Measurements from ENCODE around the gene HOXA13.

Gene HOXA13

GRCh38 chr7:27235387-27236311, 35.8 kb upstream of the HOXA13 start:
- DNase-seq, result no peak

DNA sequence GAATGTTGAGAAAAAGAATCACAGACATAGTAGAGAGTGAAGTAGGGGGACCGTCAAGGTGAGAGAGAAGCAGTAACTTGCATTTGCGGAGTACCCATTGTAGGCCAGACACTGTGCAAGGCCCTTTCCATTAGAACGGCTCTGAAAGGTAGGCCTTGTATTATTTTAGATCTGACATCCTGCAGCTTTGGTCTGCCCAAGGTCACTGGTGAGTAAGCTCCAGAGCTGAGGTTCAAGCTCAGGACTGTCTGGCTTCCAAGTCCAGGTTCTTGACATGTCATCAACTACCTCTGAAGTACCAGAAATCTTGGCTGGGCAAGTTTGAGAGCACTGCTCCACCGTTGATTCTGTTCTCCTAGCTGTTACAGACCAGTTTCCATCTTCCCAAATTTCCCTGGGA, 29.6 kb upstream of the HOXA13 start:
- DNase-seq, result no peak

DNA sequence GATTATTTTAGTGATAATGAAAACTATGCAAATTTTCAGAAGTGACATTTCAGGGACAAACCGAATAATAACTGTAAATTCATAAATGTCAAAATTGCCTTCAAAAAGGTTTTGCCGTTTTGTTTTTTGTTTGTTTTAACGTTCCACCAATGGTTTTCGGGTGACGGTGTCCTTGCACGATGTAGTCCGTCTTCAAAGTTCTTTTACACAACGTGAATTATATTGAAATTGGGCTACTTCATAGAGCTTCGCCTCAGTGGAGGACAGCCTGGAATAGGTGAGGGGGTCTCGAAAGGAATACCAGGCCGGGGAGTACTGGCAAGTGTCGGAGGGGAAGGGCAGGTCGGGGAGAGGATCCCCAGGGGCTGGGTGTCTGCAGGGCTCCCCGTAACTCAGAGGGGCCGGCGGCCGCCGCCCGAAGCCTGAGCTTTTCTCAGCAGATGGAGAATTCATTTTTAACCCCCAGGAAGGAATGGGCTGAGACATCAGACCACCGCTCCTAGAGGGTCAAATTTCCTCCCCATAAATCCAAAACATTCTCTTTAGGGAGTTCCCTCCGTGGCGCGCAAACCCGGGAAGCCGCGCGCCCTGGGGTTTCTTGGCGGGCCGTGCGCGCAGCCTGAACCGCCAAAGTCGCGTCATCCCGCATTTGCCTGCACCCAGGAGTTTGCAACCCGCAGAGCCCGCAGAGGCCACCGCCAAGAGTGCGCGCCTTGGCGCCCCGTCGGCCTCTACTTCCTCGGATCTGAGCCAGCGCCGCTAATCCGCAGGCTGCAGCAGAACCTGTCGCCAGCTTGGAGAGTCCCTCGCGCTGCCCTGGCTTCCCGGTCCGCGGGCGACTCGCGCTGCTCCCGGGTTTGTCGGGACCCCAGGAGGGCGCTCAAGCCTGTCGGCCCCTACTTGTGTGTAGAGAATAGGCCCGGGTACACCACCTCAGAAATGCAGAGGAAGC, 25.4 kb upstream of the HOXA13 start:
- no peak for DNase-seq

DNA sequence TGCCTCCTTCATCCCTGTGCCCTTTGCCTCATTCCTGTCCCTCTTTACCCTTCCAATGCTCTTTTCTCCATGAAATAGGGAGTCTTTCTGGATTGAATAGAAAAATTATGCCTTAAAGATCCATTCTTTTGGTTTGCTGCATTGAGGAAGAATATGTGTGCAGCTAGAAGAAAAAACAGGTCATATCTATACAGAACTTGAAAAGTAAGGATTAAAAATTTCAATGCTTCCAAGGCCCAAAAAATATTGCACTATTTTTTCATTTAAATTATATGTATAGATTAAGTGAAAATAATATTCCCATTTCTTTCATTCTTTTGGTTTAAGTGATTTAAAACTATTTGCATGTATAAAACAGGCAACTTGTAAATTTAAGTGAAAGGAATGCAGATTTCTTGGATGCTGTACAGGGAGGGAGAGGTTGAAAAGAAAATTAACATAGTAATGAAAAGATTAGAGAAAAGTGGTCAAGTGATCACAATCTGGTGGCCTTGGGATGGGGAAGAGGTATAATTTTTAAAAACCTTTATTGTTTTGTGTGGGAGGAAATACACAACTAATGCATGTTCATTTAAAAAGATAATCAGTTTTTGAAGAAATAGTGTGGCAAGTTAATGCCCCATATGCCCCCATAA, 24.2 kb upstream of the HOXA13 start:
- DNase-seq, result no peak

DNA sequence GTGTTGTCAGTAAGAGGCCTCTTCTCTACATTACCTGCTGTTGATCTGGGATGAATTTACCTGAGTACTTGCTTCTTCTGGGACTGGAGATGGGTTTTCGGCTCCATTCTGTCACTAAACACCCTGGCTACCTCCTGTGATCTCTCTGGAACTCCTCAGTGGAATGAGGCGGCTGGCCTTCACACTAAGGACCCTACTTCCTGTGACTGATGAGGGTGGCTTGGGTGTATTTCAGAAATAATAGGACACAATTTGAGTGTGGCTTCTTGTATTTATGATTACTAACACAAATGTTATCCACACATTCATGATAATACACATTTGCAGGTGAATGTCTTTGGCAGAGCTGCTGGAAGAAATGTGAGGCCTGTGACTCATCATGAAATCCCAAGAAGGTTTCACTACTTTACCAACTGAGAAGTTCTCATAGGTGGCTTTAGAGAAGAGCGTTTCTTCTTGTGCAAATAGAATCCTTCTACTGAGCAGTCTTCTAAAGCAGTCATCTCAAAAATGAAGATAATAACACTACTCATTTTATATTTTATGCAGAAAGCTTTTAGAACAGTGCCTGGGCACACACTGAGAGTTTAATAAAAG, 21.4 kb upstream of the HOXA13 start:
- DNase-seq, result no peak

- no peak for DNase-seq
These were observed 20.6 kb upstream of the HOXA13 start for GRCh38 chr7:27220440-27220955.

DNA sequence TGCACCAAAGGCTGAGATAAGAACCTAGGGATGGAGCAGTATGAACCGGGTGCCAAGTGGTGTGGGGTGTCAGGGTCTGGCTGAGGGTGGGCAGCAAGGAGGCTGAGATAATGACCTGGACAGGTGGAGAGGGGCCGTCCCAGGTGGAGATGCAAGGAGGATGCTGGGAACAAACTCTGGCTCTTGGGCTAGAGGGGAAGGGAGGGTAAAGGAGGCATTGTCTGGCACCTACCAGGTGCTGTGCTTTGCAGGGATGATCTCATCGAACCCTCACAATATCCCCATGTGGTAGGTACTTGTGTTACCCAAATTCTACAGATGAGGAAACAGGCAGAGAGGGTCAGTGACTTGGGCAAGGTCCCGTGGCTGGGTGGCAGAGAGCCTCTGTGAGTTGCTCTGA, 19.9 kb upstream of the HOXA13 start:
- DNase-seq, result no peak

DNA sequence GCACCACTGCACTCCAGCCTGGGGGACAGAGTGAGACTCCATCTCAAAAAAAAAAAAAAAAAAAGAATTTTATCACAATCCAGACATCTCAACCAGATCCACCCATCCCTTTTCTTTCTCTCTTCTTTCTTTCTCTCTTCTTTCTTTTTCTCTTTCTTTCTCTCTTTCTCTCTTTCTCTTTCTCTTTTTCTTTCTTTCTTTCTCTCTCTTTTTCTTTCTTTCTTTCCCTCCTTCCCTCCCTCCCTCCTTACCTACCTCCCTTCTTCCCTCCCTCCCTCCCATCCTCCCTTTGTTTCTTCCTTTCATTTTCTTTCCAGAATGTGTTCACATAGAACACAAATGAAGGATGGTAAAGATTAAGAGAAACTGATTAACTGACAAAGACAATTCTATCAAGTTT, 18.1 kb upstream of the HOXA13 start:
- DNase-seq, result no peak

- DNase-seq, result no peak
These were observed 15.5 kb upstream of the HOXA13 start for GRCh38 chr7:27215356-27215755.

GRCh38 chr7:27214239-27214950, 14.5 kb upstream of the HOXA13 start:
- no peak for DNase-seq

DNA sequence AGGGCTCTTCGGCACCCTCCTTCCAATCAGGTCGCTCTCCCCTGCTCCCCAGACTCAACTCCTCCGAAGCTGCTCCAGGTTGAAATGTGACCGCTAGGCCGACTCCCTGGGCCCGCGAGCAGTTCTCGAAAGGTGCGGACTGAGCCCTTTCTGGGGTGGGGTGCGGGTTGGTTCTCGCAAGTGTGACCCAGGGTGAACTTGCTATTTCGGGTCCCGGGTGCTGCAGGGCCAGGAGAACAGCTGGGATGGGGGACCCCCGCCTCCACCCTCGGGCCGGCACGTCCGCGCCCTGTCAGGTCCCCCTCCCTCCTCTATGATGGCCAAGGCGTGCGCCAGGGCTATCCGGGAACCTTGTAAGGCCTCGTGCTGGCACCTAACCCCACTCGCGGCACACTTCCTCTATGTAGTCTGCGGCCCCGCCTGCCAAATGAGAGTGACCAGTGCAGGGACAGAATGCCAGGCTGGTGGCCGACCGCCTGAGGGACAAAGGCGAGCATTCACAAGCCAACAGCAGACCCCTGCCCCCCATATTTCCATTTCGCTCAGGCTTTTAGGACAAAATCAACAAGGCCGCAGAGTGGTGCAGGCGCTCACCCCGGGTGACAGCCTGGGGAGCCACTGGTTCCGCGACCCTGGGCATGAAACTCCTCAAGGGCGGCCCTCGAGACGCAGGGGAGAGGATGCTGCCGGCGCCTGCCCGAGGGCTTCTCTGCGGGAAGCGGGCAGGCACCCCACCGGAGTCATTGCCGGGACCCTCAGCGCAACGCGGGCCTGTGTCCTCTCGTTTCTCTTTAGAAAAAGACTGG, 13.7 kb upstream of the HOXA13 start:
- no peak for DNase-seq

DNA sequence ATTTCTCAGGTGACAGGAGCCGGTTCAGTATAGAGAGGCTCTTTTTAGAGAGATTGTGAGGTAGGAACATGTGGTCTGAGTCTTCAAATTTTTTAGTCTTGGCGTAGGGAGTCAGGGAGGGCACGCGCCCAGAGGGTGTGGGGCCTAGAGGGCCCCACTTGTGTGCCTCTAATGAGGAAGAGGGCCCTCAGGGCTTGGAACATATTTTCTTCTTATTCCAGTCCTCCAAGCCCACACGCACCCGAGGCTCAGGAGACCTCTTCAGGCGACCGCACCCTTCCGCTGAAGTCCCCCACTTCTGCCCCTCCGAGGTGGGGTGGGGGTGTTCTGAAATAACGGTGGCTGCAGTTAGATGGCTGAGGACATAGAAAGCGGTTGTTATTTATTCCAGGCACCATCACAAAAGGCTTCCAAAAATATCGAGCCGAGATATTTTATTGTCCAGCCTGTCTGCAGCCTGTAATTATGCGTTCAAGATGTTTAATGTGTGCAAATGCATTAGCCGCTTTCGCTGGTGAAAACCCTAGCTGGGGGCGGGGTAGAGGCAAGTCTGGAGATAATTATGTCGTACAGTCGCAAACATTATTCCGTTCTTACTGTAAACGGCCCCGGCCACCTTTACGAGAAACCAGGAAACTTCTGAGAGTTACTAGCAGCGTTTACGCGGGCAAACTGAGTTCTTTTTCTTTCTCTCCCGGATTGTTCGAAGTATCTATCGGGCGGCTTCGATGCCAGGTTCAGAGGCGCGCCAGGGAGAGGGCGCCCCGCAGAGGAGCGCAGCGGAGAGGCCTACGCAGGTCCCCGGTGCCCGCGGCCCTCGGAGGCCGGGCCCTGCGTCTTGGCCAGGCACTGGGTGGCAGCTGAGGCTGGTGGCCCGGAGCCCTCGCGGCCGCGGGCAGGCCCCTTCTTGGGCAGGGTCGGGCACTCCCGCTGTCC, 12.9 kb upstream of the HOXA13 start:
- no peak for DNase-seq

DNA sequence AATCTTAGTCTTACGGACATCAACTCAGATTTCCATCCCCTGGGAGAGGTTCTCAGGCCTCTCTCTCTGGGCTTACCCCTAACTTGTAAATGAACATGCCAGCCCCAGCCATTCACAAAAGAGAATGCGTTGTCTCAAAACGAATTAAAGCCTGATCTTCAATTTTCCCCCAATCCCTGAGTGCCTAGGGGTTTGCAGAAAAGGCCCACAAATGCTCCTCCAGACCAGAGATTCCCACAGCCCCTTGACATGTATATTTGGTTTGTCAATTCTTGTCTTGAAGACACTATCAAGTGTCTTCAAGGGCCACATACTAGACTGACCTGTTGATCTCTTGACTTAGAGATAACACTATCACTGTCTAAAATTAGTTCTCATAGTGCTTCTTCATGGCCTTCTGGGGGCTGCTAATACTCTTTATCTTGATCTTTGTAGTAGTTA, 11.9 kb upstream of the HOXA13 start:
- DNase-seq, result no peak

DNA sequence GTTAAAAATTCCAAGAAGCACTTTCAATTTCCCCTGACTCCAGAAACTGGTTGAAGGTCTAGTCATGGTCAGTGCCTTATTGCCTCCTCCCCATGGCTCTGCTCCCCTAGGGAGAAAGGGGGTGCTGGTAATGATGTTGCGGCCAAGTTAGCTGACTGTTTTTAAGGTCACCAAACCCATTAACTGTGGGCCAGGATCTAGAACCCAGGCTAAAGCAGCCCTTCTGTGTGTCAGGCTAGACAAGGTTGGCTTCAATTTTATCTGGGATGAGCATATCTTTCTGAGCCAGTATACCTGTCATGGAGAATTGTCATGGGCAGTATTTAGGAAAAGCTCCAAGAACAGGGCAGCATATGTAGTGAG, 11.2 kb upstream of the HOXA13 start:
- no peak for DNase-seq

DNA sequence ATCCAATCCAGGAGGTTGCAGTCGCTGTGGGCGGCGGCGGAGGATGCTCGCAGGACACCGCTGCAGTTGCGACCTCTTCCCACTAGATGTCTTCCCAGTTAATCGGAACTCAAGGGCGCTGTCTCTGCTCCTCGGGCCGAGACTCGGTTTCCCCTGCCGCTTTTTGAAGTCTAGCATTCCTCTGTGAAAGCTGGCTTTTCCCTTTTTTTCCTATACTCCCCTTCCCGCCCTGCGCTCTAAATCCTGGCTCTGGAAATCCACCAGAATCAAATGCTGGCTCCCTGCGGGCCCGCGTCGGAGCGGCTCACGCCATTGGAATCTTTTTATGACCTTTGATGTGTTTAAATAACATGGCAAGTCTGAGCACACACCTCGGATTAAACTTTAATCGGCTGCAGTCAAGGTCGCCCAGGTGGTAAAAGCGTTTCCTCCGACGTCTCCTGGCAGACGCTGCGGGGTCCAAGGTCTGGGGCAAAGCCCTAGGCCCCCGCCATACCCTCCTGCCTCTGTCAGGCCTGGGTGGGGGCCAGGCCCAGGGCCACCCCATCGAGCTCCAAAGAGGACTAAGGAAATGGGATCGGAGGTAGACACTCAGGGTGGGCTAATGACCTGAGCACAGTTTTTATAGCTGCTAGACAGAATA, 10.7 kb upstream of the HOXA13 start:
- DNase-seq, result no peak

- DNase-seq, result no peak
These were observed 10.1 kb upstream of the HOXA13 start for GRCh38 chr7:27209933-27210440.

- no peak for DNase-seq
These were observed 9.1 kb upstream of the HOXA13 start for GRCh38 chr7:27208998-27209397.

- DNase-seq, result no peak
These were observed 7.6 kb upstream of the HOXA13 start for GRCh38 chr7:27207348-27207985.
